Muscle layer of duodenum (tissue), 2 donors: ENCODE measurements around the gene MN1.

Experiments
- H3K27ac ChIP-seq: one replicate; pipeline ENCODE4 v1.7.0; 2013; ENCODE audit warnings: mild to moderate bottlenecking, low read length
- H3K27me3 ChIP-seq: one replicate; pipeline ENCODE4 v1.7.0; 2013; ENCODE audit warnings: low read depth, mild to moderate bottlenecking, control low read depth, low read length
- H3K36me3 ChIP-seq, 2 donors: one replicate each; pipeline ENCODE4 v1.7.0; 2013; ENCODE audit warnings: low read length in 2 of 2, control low read depth in 1 of 2, mild to moderate bottlenecking in 1 of 2; ENCODE audit not compliant: insufficient read depth in 2 of 2, control insufficient read depth in 1 of 2
- H3K4me1 ChIP-seq, 2 donors: one replicate each; pipeline ENCODE4 v1.7.0; 2013; ENCODE audit warnings: low read length in 2 of 2, mild to moderate bottlenecking in 2 of 2, control low read depth in 1 of 2, moderate library complexity in 1 of 2; ENCODE audit not compliant: insufficient read depth in 2 of 2, control insufficient read depth in 1 of 2
- H3K4me3 ChIP-seq, 2 donors: one replicate each; pipeline ENCODE4 v1.7.0; 2013; ENCODE audit warnings: low read length in 2 of 2, low read depth in 1 of 2, mild to moderate bottlenecking in 1 of 2
- H3K9me3 ChIP-seq, 2 donors: one replicate each; pipeline ENCODE4 v1.7.0; 2013; ENCODE audit warnings: low read length in 2 of 2, control low read depth in 1 of 2, mild to moderate bottlenecking in 1 of 2; ENCODE audit not compliant: control insufficient read depth in 1 of 2
- donor health status: healthy.

Gene MN1

GRCh38 chr22:27752141-27752540, 49.4 kb downstream of the MN1 start:
- H3K27me3 ChIP-seq, result no peaks in the 10 kb centered on the region
- peaks cover 6 to 57% of the 10 kb centered on the region in 2 donors for H3K4me1 ChIP-seq
- no peaks in the 10 kb centered on the region for H3K36me3 ChIP-seq
- H3K27ac ChIP-seq, result no peak overlapping the region
- no peaks in the 10 kb centered on the region for H3K9me3 ChIP-seq
- H3K4me3 ChIP-seq, result no peak overlapping the region

GRCh38 chr22:27751277-27752070, 50.1 kb downstream of the MN1 start:
- H3K27ac ChIP-seq, result no peak overlapping the region

GRCh38 chr22:27750584-27751265, 50.8 kb downstream of the MN1 start:
- Histone ChIP-seq H3K27me3 (no peaks in the 10 kb centered on the region), H3K9me3 (no peaks in the 10 kb centered on the region), H3K27ac (peak overlapping the region; percentile 2), H3K36me3 (no peaks in the 10 kb centered on the region), H3K4me3 (no peak overlapping the region), H3K4me1 (peaks cover 6 to 57% of the 10 kb centered on the region in 2 donors)

More at GRCh38 chr22:27751277-27752070, 50.1 kb downstream of the MN1 start:
- H3K9me3 ChIP-seq, result no peaks in the 10 kb centered on the region
- H3K27me3 ChIP-seq, result no peaks in the 10 kb centered on the region
- no peaks in the 10 kb centered on the region for H3K36me3 ChIP-seq
- no peak overlapping the region for H3K4me3 ChIP-seq
- H3K4me1 ChIP-seq, result peaks cover 6 to 57% of the 10 kb centered on the region in 2 donors

- Histone ChIP-seq H3K27ac (peak overlapping the region; percentile 62), H3K36me3 (no peaks in the 10 kb centered on the region), H3K4me1 (peaks cover 6 to 56% of the 10 kb centered on the region in 2 donors), H3K27me3 (no peaks in the 10 kb centered on the region), H3K9me3 (no peaks in the 10 kb centered on the region), H3K4me3 (no peak overlapping the region)
These were observed 51.8 kb downstream of the MN1 start for GRCh38 chr22:27749597-27750225.

GRCh38 chr22:27748751-27749191, 52.8 kb downstream of the MN1 start:
- Histone ChIP-seq H3K36me3 (no peaks in the 10 kb centered on the region), H3K4me1 (peaks cover 6 to 47% of the 10 kb centered on the region in 2 donors), H3K4me3 (no peak overlapping the region), H3K27ac (peak overlapping the region; percentile 62), H3K9me3 (no peaks in the 10 kb centered on the region), H3K27me3 (no peaks in the 10 kb centered on the region)

GRCh38 chr22:27748349-27748748, 53.2 kb downstream of the MN1 start:
- Histone ChIP-seq H3K4me1 (peaks cover 6 to 43% of the 10 kb centered on the region in 2 donors), H3K4me3 (no peak overlapping the region), H3K36me3 (no peaks in the 10 kb centered on the region), H3K9me3 (no peaks in the 10 kb centered on the region), H3K27ac (peak overlapping the region; percentile 62), H3K27me3 (no peaks in the 10 kb centered on the region)

GRCh38 chr22:27747396-27748221, 53.9 kb downstream of the MN1 start:
- Histone ChIP-seq H3K36me3 (no peaks in the 10 kb centered on the region), H3K4me1 (peaks cover 6 to 40% of the 10 kb centered on the region in 2 donors), H3K27me3 (no peaks in the 10 kb centered on the region), H3K9me3 (no peaks in the 10 kb centered on the region), H3K4me3 (no peak overlapping the region), H3K27ac (no peak overlapping the region)

- H3K4me1 ChIP-seq, result peaks cover 6 to 37% of the 10 kb centered on the region in 2 donors
- H3K4me3 ChIP-seq, result no peak overlapping the region
- H3K27me3 ChIP-seq, result no peaks in the 10 kb centered on the region
- no peak overlapping the region for H3K27ac ChIP-seq
- no peaks in the 10 kb centered on the region for H3K9me3 ChIP-seq
- no peaks in the 10 kb centered on the region for H3K36me3 ChIP-seq
These were observed 54.6 kb downstream of the MN1 start for GRCh38 chr22:27746918-27747317.

- H3K27ac ChIP-seq, result no peak overlapping the region
- H3K9me3 ChIP-seq, result peaks cover 0 to 2% of the 10 kb centered on the region in 2 donors
- H3K36me3 ChIP-seq, result no peaks in the 10 kb centered on the region
- peaks cover 6 to 28% of the 10 kb centered on the region in 2 donors for H3K4me1 ChIP-seq
- H3K27me3 ChIP-seq, result no peaks in the 10 kb centered on the region
- no peak overlapping the region for H3K4me3 ChIP-seq
These were observed 55.7 kb downstream of the MN1 start for GRCh38 chr22:27745809-27746208.

- Histone ChIP-seq H3K4me1 (peaks cover 6 to 21% of the 10 kb centered on the region in 2 donors), H3K36me3 (no peaks in the 10 kb centered on the region), H3K9me3 (peaks cover 0 to 7% of the 10 kb centered on the region in 2 donors), H3K4me3 (no peak overlapping the region), H3K27ac (no peak overlapping the region), H3K27me3 (no peaks in the 10 kb centered on the region)
These were observed 56.4 kb downstream of the MN1 start for GRCh38 chr22:27745154-27745553.
